ENCODE measurements around the gene ACTN2.

ACTN2 gene

GRCh38 chr1:236725668-236726067 is 39.4 kb downstream of the ACTN2 start:
- Histone ChIP-seq H3F3A (ENCODE audit: control insufficient read depth, insufficient read depth) (no peaks in the 10 kb centered on the region), H3K27ac (ENCODE audit: low read depth, low read length) (no peak overlapping the region), H3K4me3 (ENCODE audit: low read length) (no peak overlapping the region), H3K4me2 (ENCODE audit: low read length) (no peak overlapping the region), H3K27me3 (ENCODE audit: control insufficient read depth, low read length) (no peaks in the 10 kb centered on the region), H4K20me1 (ENCODE audit: control insufficient read depth, insufficient read depth, low read depth, low read length) (no peaks in the 10 kb centered on the region), H3K36me3 (ENCODE audit: control insufficient read depth, low read length) (no peaks in the 10 kb centered on the region), H3K9me3 (ENCODE audit: control insufficient read depth, insufficient read depth, low read length) (no peaks in the 10 kb centered on the region), H3K4me1 (ENCODE audit: control insufficient read depth, low read length) (peaks cover 3% of the 10 kb centered on the region; the same call in 1 of the 2 replicates), H3K79me2 (ENCODE audit: control insufficient read depth, low read length) (no peaks in the 10 kb centered on the region), H3K9me2 (replicated peaks; ENCODE audit: control insufficient read depth, low read length) (no peaks in the 10 kb centered on the region)
- TF ChIP-seq CTCF (IDR thresholded peaks at IDR 0.05; ENCODE audit: low read depth, low read length, poor library complexity, severe bottlenecking) = no peak
- no peak for TF ChIP-seq EZH2phosphoT487 (IDR thresholded peaks at IDR 0.05; ENCODE audit: borderline replicate concordance, low read length)

GRCh38 chr1:236727521-236727920 is 41.2 kb downstream of the ACTN2 start:
- H3K4me2 ChIP-seq (ENCODE audit: low read length) = no peak overlapping the region
- H3K9me2 ChIP-seq (replicated peaks; ENCODE audit: control insufficient read depth, low read length) = no peaks in the 10 kb centered on the region
- TF ChIP-seq CTCF (IDR thresholded peaks at IDR 0.05; ENCODE audit: low read depth, low read length, poor library complexity, severe bottlenecking) = no peak
- TF ChIP-seq EZH2phosphoT487 (IDR thresholded peaks at IDR 0.05; ENCODE audit: borderline replicate concordance, low read length) = no peak
- no peaks in the 10 kb centered on the region for H3K36me3 ChIP-seq (ENCODE audit: control insufficient read depth, low read length)
- H4K20me1 ChIP-seq (ENCODE audit: control insufficient read depth, insufficient read depth, low read depth, low read length) = no peaks in the 10 kb centered on the region
- H3K79me2 ChIP-seq (ENCODE audit: control insufficient read depth, low read length) = no peaks in the 10 kb centered on the region
- no peaks in the 10 kb centered on the region for H3K9me3 ChIP-seq (ENCODE audit: control insufficient read depth, insufficient read depth, low read length)
- H3K27ac ChIP-seq (ENCODE audit: low read depth, low read length) = no peak overlapping the region
- H3K4me3 ChIP-seq (ENCODE audit: low read length) = no peak overlapping the region
- H3F3A ChIP-seq (ENCODE audit: control insufficient read depth, insufficient read depth) = no peaks in the 10 kb centered on the region
- H3K4me1 ChIP-seq (ENCODE audit: control insufficient read depth, low read length) = peaks cover 3% of the 10 kb centered on the region; the same call in 1 of the 2 replicates
- H3K27me3 ChIP-seq (ENCODE audit: control insufficient read depth, low read length) = no peaks in the 10 kb centered on the region

- Histone ChIP-seq H3K9me3 (ENCODE audit: control insufficient read depth, insufficient read depth, low read length) (no peaks in the 10 kb centered on the region), H3K27ac (ENCODE audit: low read depth, low read length) (no peak overlapping the region), H3K4me3 (ENCODE audit: low read length) (no peak overlapping the region), H4K20me1 (ENCODE audit: control insufficient read depth, insufficient read depth, low read depth, low read length) (no peaks in the 10 kb centered on the region), H3K9me2 (replicated peaks; ENCODE audit: control insufficient read depth, low read length) (no peaks in the 10 kb centered on the region), H3K36me3 (ENCODE audit: control insufficient read depth, low read length) (no peaks in the 10 kb centered on the region), H3K4me2 (ENCODE audit: low read length) (no peak overlapping the region), H3K27me3 (ENCODE audit: control insufficient read depth, low read length) (peaks cover 6% of the 10 kb centered on the region), H3F3A (ENCODE audit: control insufficient read depth, insufficient read depth) (no peaks in the 10 kb centered on the region), H3K4me1 (ENCODE audit: control insufficient read depth, low read length) (peaks cover 3% of the 10 kb centered on the region; the same call in 1 of the 2 replicates), H3K79me2 (ENCODE audit: control insufficient read depth, low read length) (no peaks in the 10 kb centered on the region)
- TF ChIP-seq EZH2phosphoT487 (IDR thresholded peaks at IDR 0.05; ENCODE audit: borderline replicate concordance, low read length) (no peak), CTCF (IDR thresholded peaks at IDR 0.05; ENCODE audit: low read depth, low read length, poor library complexity, severe bottlenecking) (no peak)
These were observed 42.5 kb downstream of the ACTN2 start for GRCh38 chr1:236728752-236729151.
